K562 (cell line): ENCODE results near the gene PDIA4. TPM values are rescaled to one million over a fixed set of nuclear protein-coding genes. Genes with fewer than 3 reads are reported as not detected.
A peak's percentile ranks its signal among the peaks of the same experiment; 100 is the strongest.

ENCODE experiments used
- ATAC-seq: fragments of 200-7000 bp; cut with Tn5 transposase; 3 replicates; pipeline ENCODE4 v1.9.1; 2020; ENCODE audit warnings: moderate library complexity
- BruUV-seq: library from RNA; stranded (reverse); fragments of 400-500 nt; replicated peaks from 2 replicates; lab custom pipeline; 2021; lab: Mats Ljungman, UMichigan
- CTCF ChIA-PET: fragments of 300-600 bp; formaldehyde crosslinking; extraction: SDS; loops from one replicate; lab custom pipeline; 2021; ENCODE audit warnings: low intra/inter-chr PET ratio; lab: Yijun Ruan, JAX
- POLR2A ChIA-PET: fragments of 300-600, 350-650 bp; sonication (Branson Sonifier 250); formaldehyde crosslinking; extraction: SDS; loops from one replicate; lab custom pipeline; 2021; ENCODE audit warnings: antibody characterized with exemption, inconsistent platforms; lab: Yijun Ruan, JAX
- DNase-seq, 4 experiments: peaks; one replicate each; pipeline versions ENCODE4 v3.0.0 to v3.0.0-alpha.2; 2011 to 2018; ENCODE audit warnings: low spot score in 3 of 4, mixed read lengths in 3 of 4; ENCODE audit errors: extremely low read depth in 1 of 4
- FAIRE-seq: peaks from 2 replicates; lab custom pipeline; 2011; peaks lifted over from hg19 to GRCh38; lab: Jason Lieb, UNC
- H2AFZ ChIP-seq: 2 replicates; pipeline ENCODE4 v1.6.0; 2011; ENCODE audit warnings: low read depth, low read length, control low read depth, inconsistent platforms
- H3K27ac ChIP-seq: fragments of 200-600 bp; 3 replicates; pipeline ENCODE4 v1.8.0; 2011; ENCODE audit warnings: low read depth, mild to moderate bottlenecking, control low read depth, inconsistent platforms, low read length, moderate library complexity, mixed read lengths; ENCODE audit errors: extremely low read depth
- H3K27me3 ChIP-seq, 2 experiments: fragments of 300-600 bp in 1 of 2; 2 replicates in 1 of 2; 3 replicates in 1 of 2; pipeline versions ENCODE4 v1.6.0 to v1.8.0; 2011; ENCODE audit warnings: inconsistent platforms in 2 of 2, low read length in 2 of 2, mild to moderate bottlenecking in 1 of 2, mixed read lengths in 1 of 2, moderate library complexity in 1 of 2; ENCODE audit not compliant: control insufficient read depth in 2 of 2, insufficient read depth in 2 of 2
- H3K36me3 ChIP-seq: fragments of 300-600 bp; 3 replicates; pipeline ENCODE4 v1.8.0; 2011; ENCODE audit warnings: mild to moderate bottlenecking, low read length, inconsistent platforms; ENCODE audit not compliant: control insufficient read depth, insufficient read depth
- H3K4me1 ChIP-seq, 2 experiments: fragments of 200-600 bp in 1 of 2; replicated peaks in 1 of 2; 2 replicates in 1 of 2; 3 replicates in 1 of 2; pipeline versions ENCODE4 v1.5.1 to v1.8.0; 2011; ENCODE audit warnings: inconsistent platforms in 2 of 2, low read length in 2 of 2, mild to moderate bottlenecking in 1 of 2, mixed read lengths in 1 of 2, moderate library complexity in 1 of 2; ENCODE audit not compliant: control insufficient read depth in 2 of 2, insufficient read depth in 2 of 2
- H3K4me2 ChIP-seq: 2 replicates; pipeline ENCODE4 v1.6.1; 2011; ENCODE audit warnings: low read length, control low read depth, inconsistent platforms, mixed read lengths; ENCODE audit not compliant: insufficient read depth
- H3K4me3 ChIP-seq: fragments of 200-600 bp; sonication (generic), shearing (Covaris generic); 2 replicates; pipeline ENCODE4 v1.5.1; 2016; ENCODE audit warnings: control low read depth, inconsistent platforms
- H3K79me2 ChIP-seq: fragments of 200-600 bp; 3 replicates; pipeline ENCODE4 v1.8.0; 2011; ENCODE audit warnings: low read length, inconsistent platforms; ENCODE audit not compliant: control insufficient read depth, insufficient read depth
- H3K9ac ChIP-seq, 2 experiments: 2 replicates each; pipeline versions ENCODE4 v1.6.0 to v1.6.1; 2011; ENCODE audit warnings: low read depth in 2 of 2, low read length in 2 of 2, control low read depth in 1 of 2, inconsistent platforms in 1 of 2, mild to moderate bottlenecking in 1 of 2, mixed read lengths in 1 of 2; ENCODE audit not compliant: insufficient read depth in 1 of 2
- H3K9me1 ChIP-seq: one replicate; pipeline ENCODE4 v1.6.0; 2011; ENCODE audit warnings: inconsistent platforms, mild to moderate bottlenecking, low read length, moderate library complexity; ENCODE audit not compliant: control insufficient read depth, insufficient read depth
- H3K9me3 ChIP-seq: replicated peaks from 2 replicates; pipeline ENCODE4 v1.5.1; 2011; ENCODE audit warnings: low read depth, low read length, inconsistent platforms; ENCODE audit not compliant: control insufficient read depth, insufficient read depth
- H4K20me1 ChIP-seq: replicated peaks from 2 replicates; pipeline ENCODE4 v1.6.1; 2011; ENCODE audit warnings: low read length, inconsistent platforms, mixed read lengths; ENCODE audit not compliant: control insufficient read depth, insufficient read depth
- ARID1B ChIP-seq: fragments of 450-650 bp; IDR thresholded peaks from 2 replicates; pipeline ENCODE4 v1.6.1; 2016; ENCODE audit warnings: antibody characterized with exemption, mild to moderate bottlenecking, inconsistent platforms
- CREB3L1 ChIP-seq: fragments of 450-650 bp; IDR thresholded peaks from 2 replicates; pipeline ENCODE4 v1.6.1; 2014; ENCODE audit warnings: low read depth, mild to moderate bottlenecking, moderate library complexity, borderline replicate concordance
- EP300 ChIP-seq: IDR thresholded peaks from 2 replicates; pipeline ENCODE4 v1.6.1; 2012; ENCODE audit warnings: low read length, improper control_type of control experiment
- ESRRB ChIP-seq: fragments of 250-450 bp; sonication (Bioruptor Pico); IDR thresholded peaks from 2 replicates; pipeline ENCODE4 v1.5.0; 2020; ENCODE audit warnings: mild to moderate bottlenecking, moderate library complexity, borderline replicate concordance
- HOXB6 ChIP-seq: fragments of 250-450 bp; sonication (Bioruptor Pico); IDR thresholded peaks from 2 replicates; pipeline ENCODE4 v1.5.1; 2022; ENCODE audit warnings: mild to moderate bottlenecking, borderline replicate concordance
- ID3 ChIP-seq, 2 experiments: fragments of 250-450 bp in 1 of 2; fragments of 450-650 bp in 1 of 2; sonication (Bioruptor Pico) in 1 of 2; IDR thresholded peaks; 2 replicates each; pipeline versions ENCODE4 v1.6.1 to v1.8.0; 2016 to 2021; ENCODE audit warnings: mild to moderate bottlenecking in 2 of 2, moderate library complexity in 2 of 2, missing compliant biosample characterization in 1 of 2, missing genetic modification characterization in 1 of 2
- KAT2B ChIP-seq: IDR thresholded peaks from one replicate; pipeline ENCODE4 v1.6.1; 2012; ENCODE audit warnings: low read depth, mild to moderate bottlenecking, control low read depth, inconsistent platforms, low read length, moderate library complexity
- MBD1 ChIP-seq: fragments of 250-450 bp; sonication (Bioruptor Pico); IDR thresholded peaks from 2 replicates; pipeline ENCODE4 v1.8.0; 2022; ENCODE audit warnings: inconsistent platforms
- NBN ChIP-seq: fragments of 450-650 bp; IDR thresholded peaks from 2 replicates; pipeline ENCODE4 v1.6.1; 2016; ENCODE audit warnings: low read depth, mild to moderate bottlenecking
- NFATC3 ChIP-seq: fragments of 450-650 bp; IDR thresholded peaks from 2 replicates; pipeline ENCODE4 v1.6.1; 2017; ENCODE audit warnings: mild to moderate bottlenecking
- POLR2G ChIP-seq: fragments of 200-400 bp; formaldehyde crosslinking; IDR thresholded peaks from 2 replicates; pipeline ENCODE4 v1.6.1; 2017; ENCODE audit warnings: low read depth, mild to moderate bottlenecking, antibody characterized with exemption, low read length, moderate library complexity
- RBFOX2 ChIP-seq: fragments of 200-400 bp; formaldehyde crosslinking; IDR thresholded peaks from 2 replicates; pipeline ENCODE4 v1.6.1; 2017; ENCODE audit warnings: low read depth, mild to moderate bottlenecking, low read length, moderate library complexity
- RCOR1 ChIP-seq, 2 experiments: IDR thresholded peaks; 2 replicates each; pipeline ENCODE4 v1.6.1; 2012; ENCODE audit warnings: low read depth in 2 of 2, low read length in 2 of 2, borderline replicate concordance in 1 of 2, improper control_type of control experiment in 1 of 2
- RFX5 ChIP-seq: IDR thresholded peaks from 2 replicates; pipeline ENCODE4 v1.6.1; 2011; ENCODE audit warnings: low read depth, mild to moderate bottlenecking, improper control_type of control experiment, low read length
- ZNF354B ChIP-seq: fragments of 250-450 bp; sonication (Bioruptor Pico); IDR thresholded peaks from 2 replicates; pipeline ENCODE4 v1.4.0; 2020
- ZNF785 ChIP-seq: fragments of 250-450 bp; sonication (Bioruptor Pico); IDR thresholded peaks from 2 replicates; pipeline ENCODE4 v1.4.0; 2020; ENCODE audit warnings: mild to moderate bottlenecking
- WGBS: fragments of 100-300 bp; shearing (Covaris generic); methylation state at CpG from one replicate; pipeline ENCODE4 v1.1.6; 2016; ENCODE audit warnings: low coverage, mixed read lengths; ENCODE audit not compliant: insufficient coverage; ENCODE audit errors: missing lambda C conversion rate; 5-methylcytosine and 5-hydroxymethylcytosine counted together
- in situ Hi-C: fragments of 300-500 bp; cut with MboI; formaldehyde crosslinking; loops from 4 replicates; pipeline ENCODE4 v1.15.0; 2018; ENCODE audit warnings: inconsistent platforms, mixed read lengths
- intact Hi-C: fragments of 100-400 bp; cut with micrococcal nuclease; formaldehyde crosslinking; loops from 2 replicates; pipeline ENCODE4 v1.14.2; 2022
- polyA plus RNA-seq, 8 experiments: library from polyadenylated mRNA; depleted of rRNA in 4 of 8; stranded (reverse) in 5 of 8; unstranded in 3 of 8; fragments of >200 nt; fragmentation: Nextera tagmentation in 2 of 8; fragmentation: Illumina TruSeq in 1 of 8; extraction: Ambion mirVana in 2 of 8; extraction: Trizol in 1 of 8; gene quantifications; 2 replicates each; pipeline versions ENCODE4 v1.2.1 to v1.2.3, GENCODE V29; 2011 to 2014; ENCODE audit warnings: inconsistent platforms in 1 of 8, missing spikeins in 1 of 8
- total RNA-seq, 7 experiments: library from RNA; depleted of rRNA in 6 of 7; stranded (reverse); fragments of >200 nt in 6 of 7; fragmentation: Illumina TruSeq in 2 of 7; extraction: Trizol in 2 of 7; gene quantifications; 2 replicates each; pipeline versions ENCODE4 v1.2.1 to v1.2.3, GENCODE V29; 2011 to 2021; ENCODE audit warnings: low replicate concordance in 1 of 7

The PDIA4 gene
- total and polyA plus RNA-seq, 9 of the 15 experiments (the other 6 are each of a cell fraction or from before 2014, with no cell fraction given), result 9.1 to 175 (median 146) TPM

GRCh38 chr7:148983200-148984146 lies 44.8 kb downstream of the PDIA4 start:
- H3K36me3 ChIP-seq, result no peaks in the 10 kb centered on the region
- POLR2A ChIA-PET, result interaction anchor here (0.6 to 1.5 kb wide), 7 partner anchors 8 to 873 kb away, joined by 3 to 6 read pairs (median 4); no protein-coding TSS in a partner anchor
- TSS peak; percentile 97 for BruUV-seq
- no peaks in the 10 kb centered on the region for H4K20me1 ChIP-seq
- under 1% methylated on average over 22 of the region's 38 CpGs for WGBS
- in situ Hi-C loops, result no loop called here
- FAIRE-seq, result peak; percentile 32
- H3K4me3 ChIP-seq, result peak overlapping the region; percentile 45
- peak; percentile 85 to 92 (median 90) for DNase-seq
- no peaks in the 10 kb centered on the region for H3K27me3 ChIP-seq
- peak overlapping the region; percentile 87 for H2AFZ ChIP-seq
- no peaks in the 10 kb centered on the region for H3K79me2 ChIP-seq
- intact Hi-C loops, result loop anchor here (1.0 to 5.0 kb wide), 2 partner anchors 45 to 514 kb away; partner anchors contain the start of genes PDIA4 and ZNF746
- CTCF ChIA-PET, result interaction anchor here (0.5 kb wide), 1 partner anchor 447 kb away, joined by 3 read pairs; no protein-coding TSS in a partner anchor
- ATAC-seq, result peak; percentile 71
- H3K9ac ChIP-seq, result peak overlapping the region; percentile 50 to 82; a peak in 3 of 4 replicates
- H3K9me1 ChIP-seq, result no peaks in the 10 kb centered on the region
- peak overlapping the region; percentile 97 for H3K4me2 ChIP-seq
- peaks cover 10 to 27% of the 10 kb centered on the region in 2 experiments; a peak in 4 of 5 replicates for H3K4me1 ChIP-seq
- H3K9me3 ChIP-seq, result no peaks in the 10 kb centered on the region
- H3K27ac ChIP-seq, result no peak overlapping the region
- TF ChIP-seq ZNF785 (no peak), MBD1 (CRISPR knock-in tag) (no peak), RBFOX2 (no peak), EP300 (peak; percentile 48; the same call in 1 of the 2 replicates), NBN (peak; percentile 78; the same call in 1 of the 2 replicates), HOXB6 (peak; percentile 49; the same call in 1 of the 2 replicates), ARID1B (0 out of 2 replicates have a peak, but pooled peaks have one; percentile 16), POLR2G (0 out of 2 replicates have a peak, but pooled peaks have one; percentile 25), KAT2B (no peak), NFATC3 (peak; percentile 60; the same call in 1 of the 2 replicates), RCOR1 (IDR thresholded peaks at IDR 0.05; ENCODE audit: borderline replicate concordance in 1 of 2, low read depth in 2 of 2, low read length in 2 of 2) (peak; percentile 72 to 98; a peak in 3 of 4 replicates), CREB3L1 (0 out of 2 replicates have a peak, but pooled peaks have one; percentile 32), ZNF354B (no peak), ID3 (CRISPR knock-in tag; IDR thresholded peaks at IDR 0.05) (no peak), ID3 (tag; IDR thresholded peaks at IDR 0.05) (peak; percentile 73; the same call in 1 of the 2 replicates), ESRRB (peak; percentile 34; the same call in 1 of the 2 replicates), RFX5 (peak; percentile 82; the same call in 1 of the 2 replicates)
